Measurements from ENCODE around the gene CHST9. TPM values are rescaled to one million over a fixed set of nuclear protein-coding genes. Genes with fewer than 3 reads are reported as not detected.

Gene CHST9
- total and polyA plus RNA-seq, 7 experiments from 2014 or later = not detected

DNA sequence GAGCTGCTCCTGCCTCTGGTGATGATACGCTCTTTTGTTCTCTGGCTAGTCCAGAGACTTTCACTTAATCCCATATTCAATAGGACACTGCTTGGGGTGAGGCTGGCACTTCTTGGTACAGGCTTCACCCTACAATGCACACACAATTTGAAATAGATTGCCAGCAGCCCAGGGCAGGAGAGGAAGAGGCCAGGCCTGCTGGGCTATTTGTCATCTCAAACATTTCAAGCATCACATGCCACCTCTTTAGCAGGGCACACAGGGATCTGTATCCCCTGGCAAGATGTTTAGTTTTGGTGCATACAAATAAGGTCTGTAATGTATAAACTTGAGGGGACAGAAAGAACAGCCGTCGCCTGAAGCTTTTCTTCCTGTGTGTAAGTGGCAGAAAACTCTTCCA is 120.4 kb downstream of the CHST9 start:
- DNase-seq = no peak
- H3K36me3 Mint-ChIP-seq = no peaks in the 10 kb centered on the region
- H3K27me3 Mint-ChIP-seq = no peaks in the 10 kb centered on the region
- H3K36me3 ChIP-seq (ENCODE audit: control insufficient read depth in 2 of 3, insufficient read depth in 3 of 3, low read length in 3 of 3) = no peaks in the 10 kb centered on the region
- no peak overlapping the region for H3K27ac Mint-ChIP-seq
- no peak overlapping the region for H3K4me3 Mint-ChIP-seq
- no peaks in the 10 kb centered on the region for H3K9me3 ChIP-seq (ENCODE audit: control insufficient read depth in 2 of 3, low read length in 3 of 3)
- ChIA-PET CTCF (no interaction called here), POLR2A (no interaction called here)
- no peak for ATAC-seq
- no peaks in the 10 kb centered on the region for H3K27me3 ChIP-seq (ENCODE audit: control insufficient read depth in 2 of 2, insufficient read depth in 2 of 2, low read length in 2 of 2)
- intact Hi-C loops (cut with micrococcal nuclease) = no loop called here
- H3K4me1 ChIP-seq (ENCODE audit: control insufficient read depth in 2 of 2, insufficient read depth in 2 of 2, low read length in 2 of 2) = no peaks in the 10 kb centered on the region
- H3K4me3 ChIP-seq (ENCODE audit: low read length) = no peak overlapping the region
- no peaks in the 10 kb centered on the region for H3K4me1 Mint-ChIP-seq
- peaks cover 0 to 7% (median 1%) of the 10 kb centered on the region in 11 donors for H3K9me3 Mint-ChIP-seq
- H3K27ac ChIP-seq (ENCODE audit: low read depth, low read length) = no peak overlapping the region

DNA sequence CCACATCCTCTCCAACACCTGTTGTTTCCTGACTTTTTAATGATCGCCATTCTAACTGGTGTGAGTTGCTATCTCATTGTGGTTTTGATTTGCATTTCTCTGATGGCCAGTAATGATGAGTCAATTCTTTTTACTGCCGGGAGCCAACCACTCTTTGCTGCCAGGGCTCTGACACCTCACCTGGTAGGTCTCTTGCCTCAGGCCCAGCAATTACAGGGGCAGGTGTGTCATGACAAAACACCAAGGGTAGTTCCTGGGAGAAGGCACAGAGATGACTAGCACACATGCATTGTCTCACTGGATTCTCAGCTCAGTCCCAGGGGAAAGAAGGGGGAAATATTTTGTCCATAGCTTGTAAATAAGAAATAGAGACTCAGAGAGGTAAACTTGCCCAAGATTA is 122.3 kb downstream of the CHST9 start:
- Mint-ChIP-seq H3K27me3 (no peaks in the 10 kb centered on the region), H3K9me3 (peaks cover 0 to 7% (median 1%) of the 10 kb centered on the region in 11 donors), H3K36me3 (no peaks in the 10 kb centered on the region), H3K4me1 (no peaks in the 10 kb centered on the region), H3K27ac (no peak overlapping the region), H3K4me3 (no peak overlapping the region)
- H3K27ac ChIP-seq (ENCODE audit: low read depth, low read length) = no peak overlapping the region
- H3K4me3 ChIP-seq (ENCODE audit: low read length) = no peak overlapping the region
- H3K9me3 ChIP-seq (ENCODE audit: control insufficient read depth in 2 of 3, low read length in 3 of 3) = no peaks in the 10 kb centered on the region
- no peaks in the 10 kb centered on the region for H3K4me1 ChIP-seq (ENCODE audit: control insufficient read depth in 2 of 2, insufficient read depth in 2 of 2, low read length in 2 of 2)
- no peaks in the 10 kb centered on the region for H3K27me3 ChIP-seq (ENCODE audit: control insufficient read depth in 2 of 2, insufficient read depth in 2 of 2, low read length in 2 of 2)
- intact Hi-C loops (cut with micrococcal nuclease) = no loop called here
- no peak for DNase-seq
- ChIA-PET POLR2A (no interaction called here), CTCF (no interaction called here)
- H3K36me3 ChIP-seq (ENCODE audit: control insufficient read depth in 2 of 3, insufficient read depth in 3 of 3, low read length in 3 of 3) = no peaks in the 10 kb centered on the region
- no peak for ATAC-seq

DNA sequence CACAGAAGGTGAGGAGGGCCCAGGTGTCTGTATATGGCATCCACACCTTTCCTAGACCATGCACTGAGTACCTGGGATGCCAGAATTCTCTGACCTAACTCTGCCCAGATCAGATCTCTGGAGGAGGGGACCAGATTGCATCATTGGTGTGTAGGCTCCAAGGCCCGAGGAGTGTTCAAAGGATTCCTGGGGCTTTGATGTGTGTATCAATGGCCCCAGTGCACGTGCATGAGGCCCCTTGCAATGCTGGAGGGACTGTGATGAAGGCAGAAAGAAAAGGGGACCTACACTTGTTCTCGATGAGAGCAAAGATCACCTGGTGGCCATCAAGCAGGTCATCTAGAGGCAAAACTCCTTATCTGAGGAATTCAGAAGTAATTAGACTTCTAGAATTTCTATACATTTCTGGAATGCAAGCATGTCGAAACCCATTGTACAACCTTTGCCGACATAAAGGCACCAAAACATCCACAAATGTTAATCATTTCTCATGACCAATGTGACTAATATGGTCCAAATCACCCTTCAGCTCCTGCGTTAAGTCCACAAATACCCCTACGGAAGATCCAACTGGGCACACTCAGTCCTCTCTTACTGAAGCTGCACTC is 123.5 kb downstream of the CHST9 start:
- H3K4me1 ChIP-seq (ENCODE audit: control insufficient read depth in 2 of 2, insufficient read depth in 2 of 2, low read length in 2 of 2) = no peaks in the 10 kb centered on the region
- ATAC-seq (no peak), DNase-seq (no peak)
- H3K4me3 ChIP-seq (ENCODE audit: low read length) = no peak overlapping the region
- Mint-ChIP-seq H3K4me1 (no peaks in the 10 kb centered on the region), H3K4me3 (no peak overlapping the region), H3K9me3 (peaks cover 0 to 7% (median 2%) of the 10 kb centered on the region in 11 donors), H3K27me3 (no peaks in the 10 kb centered on the region), H3K36me3 (no peaks in the 10 kb centered on the region), H3K27ac (no peak overlapping the region)
- no peaks in the 10 kb centered on the region for H3K36me3 ChIP-seq (ENCODE audit: control insufficient read depth in 2 of 3, insufficient read depth in 3 of 3, low read length in 3 of 3)
- intact Hi-C loops (cut with micrococcal nuclease) = no loop called here
- no peaks in the 10 kb centered on the region for H3K27me3 ChIP-seq (ENCODE audit: control insufficient read depth in 2 of 2, insufficient read depth in 2 of 2, low read length in 2 of 2)
- ChIA-PET CTCF (no interaction called here), POLR2A (no interaction called here)
- no peaks in the 10 kb centered on the region for H3K9me3 ChIP-seq (ENCODE audit: control insufficient read depth in 2 of 3, low read length in 3 of 3)
- H3K27ac ChIP-seq (ENCODE audit: low read depth, low read length) = no peak overlapping the region

DNA sequence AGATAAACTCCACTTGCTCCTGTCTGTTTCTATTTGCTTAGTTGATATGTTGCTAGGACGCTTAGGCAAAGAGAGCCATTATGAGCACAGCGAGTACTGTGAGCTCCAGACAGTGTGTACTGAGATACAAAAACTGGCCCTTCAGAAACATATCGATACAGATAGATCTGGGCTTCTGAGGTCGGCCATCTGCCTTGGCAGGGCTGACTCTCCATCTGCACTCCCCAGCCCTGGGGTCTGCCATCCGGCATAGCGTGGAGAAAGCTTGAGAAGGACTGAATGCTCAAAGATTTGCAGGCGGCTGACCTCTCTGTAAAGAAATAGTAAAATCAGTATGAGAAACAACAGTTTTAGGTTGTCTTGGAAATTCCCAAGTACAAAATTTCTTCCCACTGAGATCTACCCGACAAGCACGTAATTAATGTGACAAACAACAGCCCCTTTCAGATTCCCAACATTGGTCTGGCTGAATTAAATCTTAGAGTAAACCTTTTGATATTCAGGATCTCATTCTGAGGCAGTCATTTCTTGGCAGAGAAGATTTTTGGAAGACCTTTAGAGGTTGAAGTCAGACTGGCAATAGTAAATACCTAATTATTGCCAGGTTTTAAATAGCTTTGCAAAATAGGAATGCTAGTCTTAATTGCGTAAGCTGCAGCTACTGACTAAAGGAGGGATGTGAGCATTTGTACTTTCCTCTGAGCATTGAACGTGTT is 127.4 kb downstream of the CHST9 start:
- Mint-ChIP-seq H3K9me3 (peaks cover 0 to 17% (median 5%) of the 10 kb centered on the region in 11 donors), H3K4me1 (no peaks in the 10 kb centered on the region), H3K27me3 (no peaks in the 10 kb centered on the region), H3K36me3 (no peaks in the 10 kb centered on the region), H3K4me3 (no peak overlapping the region), H3K27ac (no peak overlapping the region)
- DNase-seq (no peak), ATAC-seq (no peak)
- H3K9me3 ChIP-seq (ENCODE audit: control insufficient read depth in 2 of 3, low read length in 3 of 3) = no peaks in the 10 kb centered on the region
- no peak overlapping the region for H3K27ac ChIP-seq (ENCODE audit: low read depth, low read length)
- ChIA-PET CTCF (no interaction called here), POLR2A (no interaction called here)
- intact Hi-C loops (cut with micrococcal nuclease) = no loop called here
- H3K4me3 ChIP-seq (ENCODE audit: low read length) = no peak overlapping the region
- H3K27me3 ChIP-seq (ENCODE audit: control insufficient read depth in 2 of 2, insufficient read depth in 2 of 2, low read length in 2 of 2) = no peaks in the 10 kb centered on the region
- H3K36me3 ChIP-seq (ENCODE audit: control insufficient read depth in 2 of 3, insufficient read depth in 3 of 3, low read length in 3 of 3) = no peaks in the 10 kb centered on the region
- no peaks in the 10 kb centered on the region for H3K4me1 ChIP-seq (ENCODE audit: control insufficient read depth in 2 of 2, insufficient read depth in 2 of 2, low read length in 2 of 2)

DNA sequence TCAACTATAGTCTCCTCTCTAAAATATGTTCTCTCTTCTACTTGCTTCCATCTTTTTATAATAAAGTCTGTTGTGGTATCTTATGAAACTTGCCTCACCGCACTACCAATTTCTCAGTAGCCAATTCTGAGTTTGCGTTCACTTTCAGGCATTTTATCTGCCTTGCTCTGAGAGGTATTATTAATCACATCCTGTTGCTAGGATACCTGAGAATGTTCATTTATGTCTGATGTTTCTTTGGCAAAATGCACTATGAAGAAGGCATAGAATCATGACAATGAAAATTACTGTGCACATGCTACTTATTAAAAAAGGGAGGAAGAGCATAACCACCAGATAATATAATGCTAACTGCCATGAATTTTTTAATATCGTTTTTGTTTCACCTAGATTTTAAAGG is 130.2 kb downstream of the CHST9 start:
- H3K4me3 Mint-ChIP-seq = no peak overlapping the region
- no peaks in the 10 kb centered on the region for H3K36me3 Mint-ChIP-seq
- intact Hi-C loops (cut with micrococcal nuclease) = no loop called here
- Histone ChIP-seq H3K36me3 (ENCODE audit: control insufficient read depth in 2 of 3, insufficient read depth in 3 of 3, low read length in 3 of 3) (no peaks in the 10 kb centered on the region), H3K4me1 (ENCODE audit: control insufficient read depth in 2 of 2, insufficient read depth in 2 of 2, low read length in 2 of 2) (no peaks in the 10 kb centered on the region), H3K27me3 (ENCODE audit: control insufficient read depth in 2 of 2, insufficient read depth in 2 of 2, low read length in 2 of 2) (no peaks in the 10 kb centered on the region), H3K4me3 (ENCODE audit: low read length) (no peak overlapping the region), H3K27ac (ENCODE audit: low read depth, low read length) (no peak overlapping the region), H3K9me3 (ENCODE audit: control insufficient read depth in 2 of 3, low read length in 3 of 3) (peaks cover 0 to 11% (median 0%) of the 10 kb centered on the region in 3 experiments)
- H3K9me3 Mint-ChIP-seq = peaks cover 0 to 22% (median 4%) of the 10 kb centered on the region in 11 donors
- POLR2A ChIA-PET = no interaction called here
- ATAC-seq (no peak), DNase-seq (no peak)
- H3K4me1 Mint-ChIP-seq = no peaks in the 10 kb centered on the region
- CTCF ChIA-PET = no interaction called here
- no peaks in the 10 kb centered on the region for H3K27me3 Mint-ChIP-seq
- no peak overlapping the region for H3K27ac Mint-ChIP-seq

DNA sequence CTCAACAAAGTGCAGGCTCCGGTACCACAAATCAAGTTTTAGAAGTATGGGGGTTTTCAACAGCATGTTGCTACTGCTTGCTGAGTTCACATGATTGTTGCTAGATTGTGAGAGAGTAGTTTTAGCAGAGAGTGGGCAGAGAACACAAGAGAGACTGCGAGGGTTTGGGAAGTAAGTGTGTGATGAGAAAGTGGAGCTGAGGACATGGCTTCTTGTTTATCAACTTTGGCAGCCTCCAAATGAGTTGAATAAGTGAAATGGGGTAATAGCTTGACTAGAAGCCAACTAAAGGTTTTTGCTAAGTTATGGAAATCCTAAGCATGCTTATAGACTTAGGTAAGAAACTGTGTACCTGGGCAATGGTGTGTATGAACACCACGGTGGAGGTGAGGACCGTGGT is 135.1 kb downstream of the CHST9 start:
- POLR2A ChIA-PET = no interaction called here
- Histone ChIP-seq H3K4me1 (ENCODE audit: control insufficient read depth in 2 of 2, insufficient read depth in 2 of 2, low read length in 2 of 2) (no peaks in the 10 kb centered on the region), H3K27me3 (ENCODE audit: control insufficient read depth in 2 of 2, insufficient read depth in 2 of 2, low read length in 2 of 2) (no peaks in the 10 kb centered on the region), H3K9me3 (ENCODE audit: control insufficient read depth in 2 of 3, low read length in 3 of 3) (peaks cover 0 to 11% (median 0%) of the 10 kb centered on the region in 3 experiments), H3K27ac (ENCODE audit: low read depth, low read length) (no peak overlapping the region), H3K4me3 (ENCODE audit: low read length) (no peak overlapping the region), H3K36me3 (ENCODE audit: control insufficient read depth in 2 of 3, insufficient read depth in 3 of 3, low read length in 3 of 3) (no peaks in the 10 kb centered on the region)
- CTCF ChIA-PET = no interaction called here
- DNase-seq (no peak), ATAC-seq (no peak)
- no peaks in the 10 kb centered on the region for H3K4me1 Mint-ChIP-seq
- intact Hi-C loops (cut with micrococcal nuclease) = no loop called here
- peaks cover 2 to 30% (median 7%) of the 10 kb centered on the region in 11 donors for H3K9me3 Mint-ChIP-seq
- H3K27me3 Mint-ChIP-seq = no peaks in the 10 kb centered on the region
- H3K27ac Mint-ChIP-seq = no peak overlapping the region
- H3K4me3 Mint-ChIP-seq = no peak overlapping the region
- no peaks in the 10 kb centered on the region for H3K36me3 Mint-ChIP-seq

DNA sequence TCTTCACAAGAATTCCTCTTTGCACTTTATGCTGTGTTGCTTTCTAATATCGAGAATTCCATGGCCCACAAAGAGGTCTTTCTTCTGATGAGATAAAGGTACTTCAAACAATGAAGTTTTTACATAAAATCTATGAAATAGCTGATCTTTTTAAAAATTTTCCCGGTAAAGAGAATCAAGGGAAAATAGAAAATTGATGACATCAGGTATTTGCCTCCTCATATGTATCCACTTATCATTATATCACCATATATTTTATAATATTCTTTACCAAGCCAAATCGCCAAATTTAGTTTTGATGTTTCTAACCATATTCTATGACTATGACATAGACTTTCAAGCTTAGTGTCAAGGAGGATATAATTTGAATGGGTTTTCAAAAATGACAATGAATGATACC is 139.8 kb downstream of the CHST9 start:
- Histone ChIP-seq H3K4me1 (ENCODE audit: control insufficient read depth in 2 of 2, insufficient read depth in 2 of 2, low read length in 2 of 2) (no peaks in the 10 kb centered on the region), H3K4me3 (ENCODE audit: low read length) (no peak overlapping the region), H3K36me3 (ENCODE audit: control insufficient read depth in 2 of 3, insufficient read depth in 3 of 3, low read length in 3 of 3) (no peaks in the 10 kb centered on the region), H3K27me3 (ENCODE audit: control insufficient read depth in 2 of 2, insufficient read depth in 2 of 2, low read length in 2 of 2) (no peaks in the 10 kb centered on the region), H3K27ac (ENCODE audit: low read depth, low read length) (no peak overlapping the region), H3K9me3 (ENCODE audit: control insufficient read depth in 2 of 3, low read length in 3 of 3) (no peaks in the 10 kb centered on the region)
- Mint-ChIP-seq H3K4me3 (no peak overlapping the region), H3K36me3 (no peaks in the 10 kb centered on the region), H3K27me3 (no peaks in the 10 kb centered on the region), H3K9me3 (peaks cover 0 to 23% (median 5%) of the 10 kb centered on the region in 11 donors), H3K27ac (no peak overlapping the region), H3K4me1 (no peaks in the 10 kb centered on the region)
- POLR2A ChIA-PET = no interaction called here
- CTCF ChIA-PET = no interaction called here
- intact Hi-C loops (cut with micrococcal nuclease) = no loop called here
- ATAC-seq (no peak), DNase-seq (no peak)

All from naive thymus-derived CD4-positive, alpha-beta T cell (primary cell).